Measurements from ENCODE around the gene GAS2.

Gene GAS2

GRCh38 chr11:22681281-22681812 is 14.9 kb downstream of the GAS2 start:
- no peak for DNase-seq (ENCODE audit: low spot score in 2 of 2)
- ATAC-seq (replicated peaks; ENCODE audit: extremely low read depth, poor library complexity, severe bottlenecking) = no peak
- Mint-ChIP-seq H3K36me3 (ENCODE audit: insufficient read depth) (peaks cover 2% of the 10 kb centered on the region), H3K4me3 (no peak overlapping the region), H3K27ac (ENCODE audit: low read depth) (no peak overlapping the region), H3K27me3 (peaks cover 29% of the 10 kb centered on the region), H3K9me3 (no peaks in the 10 kb centered on the region), H3K4me1 (no peaks in the 10 kb centered on the region)

- H3K9me3 Mint-ChIP-seq = no peaks in the 10 kb centered on the region
- DNase-seq (ENCODE audit: low spot score in 2 of 2) (no peak), ATAC-seq (replicated peaks; ENCODE audit: extremely low read depth, poor library complexity, severe bottlenecking) (no peak)
- no peaks in the 10 kb centered on the region for H3K4me1 Mint-ChIP-seq
- no peak overlapping the region for H3K27ac Mint-ChIP-seq (ENCODE audit: low read depth)
- H3K36me3 Mint-ChIP-seq (ENCODE audit: insufficient read depth) = peaks cover 2% of the 10 kb centered on the region
- H3K4me3 Mint-ChIP-seq = no peak overlapping the region
- peaks cover 13% of the 10 kb centered on the region for H3K27me3 Mint-ChIP-seq
Measured at GRCh38 chr11:22684082-22684481, 17.7 kb downstream of the GAS2 start.

GRCh38 chr11:22685111-22685510 is 18.7 kb downstream of the GAS2 start:
- Mint-ChIP-seq H3K27me3 (peaks cover 13% of the 10 kb centered on the region), H3K36me3 (ENCODE audit: insufficient read depth) (peaks cover 2% of the 10 kb centered on the region), H3K4me3 (no peak overlapping the region), H3K27ac (ENCODE audit: low read depth) (no peak overlapping the region), H3K4me1 (no peaks in the 10 kb centered on the region), H3K9me3 (no peaks in the 10 kb centered on the region)
- no peak for ATAC-seq (replicated peaks; ENCODE audit: extremely low read depth, poor library complexity, severe bottlenecking)
- DNase-seq (ENCODE audit: low spot score in 2 of 2) = no peak

- Mint-ChIP-seq H3K27me3 (peaks cover 22% of the 10 kb centered on the region), H3K4me1 (peaks cover 5% of the 10 kb centered on the region), H3K9me3 (no peaks in the 10 kb centered on the region), H3K36me3 (ENCODE audit: insufficient read depth) (peaks cover under 1% of the 10 kb centered on the region), H3K4me3 (no peak overlapping the region), H3K27ac (ENCODE audit: low read depth) (no peak overlapping the region)
- ATAC-seq (replicated peaks; ENCODE audit: extremely low read depth, poor library complexity, severe bottlenecking) = no peak
- DNase-seq (ENCODE audit: low spot score in 2 of 2) = no peak
Measured at GRCh38 chr11:22688914-22689313, 22.5 kb downstream of the GAS2 start.

- ATAC-seq (replicated peaks; ENCODE audit: extremely low read depth, poor library complexity, severe bottlenecking) (no peak), DNase-seq (ENCODE audit: low spot score in 2 of 2) (no peak)
- H3K27ac Mint-ChIP-seq (ENCODE audit: low read depth) = no peak overlapping the region
- H3K4me3 Mint-ChIP-seq = no peak overlapping the region
- no peaks in the 10 kb centered on the region for H3K9me3 Mint-ChIP-seq
- H3K27me3 Mint-ChIP-seq = peaks cover 13% of the 10 kb centered on the region
- H3K4me1 Mint-ChIP-seq = peaks cover 5% of the 10 kb centered on the region
- H3K36me3 Mint-ChIP-seq (ENCODE audit: insufficient read depth) = no peaks in the 10 kb centered on the region
Measured at GRCh38 chr11:22690257-22690656, 23.8 kb downstream of the GAS2 start.

GRCh38 chr11:22690871-22691270 is 24.5 kb downstream of the GAS2 start:
- ATAC-seq (replicated peaks; ENCODE audit: extremely low read depth, poor library complexity, severe bottlenecking) (no peak), DNase-seq (ENCODE audit: low spot score in 2 of 2) (no peak)
- no peaks in the 10 kb centered on the region for H3K9me3 Mint-ChIP-seq
- H3K4me3 Mint-ChIP-seq = peak overlapping the region; percentile 9
- peaks cover 13% of the 10 kb centered on the region for H3K27me3 Mint-ChIP-seq
- peaks cover 5% of the 10 kb centered on the region for H3K4me1 Mint-ChIP-seq
- H3K27ac Mint-ChIP-seq (ENCODE audit: low read depth) = no peak overlapping the region
- H3K36me3 Mint-ChIP-seq (ENCODE audit: insufficient read depth) = no peaks in the 10 kb centered on the region

- no peaks in the 10 kb centered on the region for H3K36me3 Mint-ChIP-seq (ENCODE audit: insufficient read depth)
- ATAC-seq (replicated peaks; ENCODE audit: extremely low read depth, poor library complexity, severe bottlenecking) = no peak
- H3K9me3 Mint-ChIP-seq = no peaks in the 10 kb centered on the region
- H3K4me1 Mint-ChIP-seq = no peaks in the 10 kb centered on the region
- DNase-seq (ENCODE audit: low spot score in 2 of 2) = no peak
- H3K27ac Mint-ChIP-seq (ENCODE audit: low read depth) = no peak overlapping the region
- no peak overlapping the region for H3K4me3 Mint-ChIP-seq
- H3K27me3 Mint-ChIP-seq = peaks cover 17% of the 10 kb centered on the region
Measured at GRCh38 chr11:22699388-22699787, 33.0 kb downstream of the GAS2 start.

- H3K27me3 Mint-ChIP-seq = peaks cover 19% of the 10 kb centered on the region
- ATAC-seq (replicated peaks; ENCODE audit: extremely low read depth, poor library complexity, severe bottlenecking) (no peak), DNase-seq (ENCODE audit: low spot score in 2 of 2) (no peak)
- H3K9me3 Mint-ChIP-seq = peaks cover 6% of the 10 kb centered on the region
- H3K27ac Mint-ChIP-seq (ENCODE audit: low read depth) = no peak overlapping the region
- no peaks in the 10 kb centered on the region for H3K4me1 Mint-ChIP-seq
- H3K36me3 Mint-ChIP-seq (ENCODE audit: insufficient read depth) = no peaks in the 10 kb centered on the region
- no peak overlapping the region for H3K4me3 Mint-ChIP-seq
Measured at GRCh38 chr11:22702031-22702430, 35.6 kb downstream of the GAS2 start.

- Mint-ChIP-seq H3K27ac (ENCODE audit: low read depth) (no peak overlapping the region), H3K4me3 (no peak overlapping the region), H3K9me3 (peaks cover 6% of the 10 kb centered on the region), H3K36me3 (ENCODE audit: insufficient read depth) (no peaks in the 10 kb centered on the region), H3K4me1 (no peaks in the 10 kb centered on the region), H3K27me3 (peaks cover 23% of the 10 kb centered on the region)
- DNase-seq (ENCODE audit: low spot score in 2 of 2) (no peak), ATAC-seq (replicated peaks; ENCODE audit: extremely low read depth, poor library complexity, severe bottlenecking) (no peak)
Measured at GRCh38 chr11:22703040-22703439, 36.6 kb downstream of the GAS2 start.

GRCh38 chr11:22703591-22703990 is 37.2 kb downstream of the GAS2 start:
- Mint-ChIP-seq H3K27ac (ENCODE audit: low read depth) (no peak overlapping the region), H3K4me3 (no peak overlapping the region), H3K27me3 (peaks cover 21% of the 10 kb centered on the region), H3K4me1 (no peaks in the 10 kb centered on the region), H3K9me3 (peaks cover 6% of the 10 kb centered on the region), H3K36me3 (ENCODE audit: insufficient read depth) (no peaks in the 10 kb centered on the region)
- DNase-seq (ENCODE audit: low spot score in 2 of 2) (no peak), ATAC-seq (replicated peaks; ENCODE audit: extremely low read depth, poor library complexity, severe bottlenecking) (no peak)

GRCh38 chr11:22707119-22707899 is 40.9 kb downstream of the GAS2 start:
- Mint-ChIP-seq H3K9me3 (peaks cover 6% of the 10 kb centered on the region), H3K4me1 (no peaks in the 10 kb centered on the region), H3K27me3 (peaks cover 28% of the 10 kb centered on the region), H3K4me3 (no peak overlapping the region), H3K36me3 (ENCODE audit: insufficient read depth) (no peaks in the 10 kb centered on the region), H3K27ac (ENCODE audit: low read depth) (no peak overlapping the region)
- ATAC-seq (replicated peaks; ENCODE audit: extremely low read depth, poor library complexity, severe bottlenecking) (no peak), DNase-seq (ENCODE audit: low spot score in 2 of 2) (no peak)

GRCh38 chr11:22711071-22711770 is 44.8 kb downstream of the GAS2 start:
- H3K9me3 Mint-ChIP-seq = peaks cover under 1% of the 10 kb centered on the region
- ATAC-seq (replicated peaks; ENCODE audit: extremely low read depth, poor library complexity, severe bottlenecking) = no peak
- no peaks in the 10 kb centered on the region for H3K36me3 Mint-ChIP-seq (ENCODE audit: insufficient read depth)
- no peak overlapping the region for H3K4me3 Mint-ChIP-seq
- no peak overlapping the region for H3K27ac Mint-ChIP-seq (ENCODE audit: low read depth)
- no peak for DNase-seq (ENCODE audit: low spot score in 2 of 2)
- peaks cover 41% of the 10 kb centered on the region for H3K27me3 Mint-ChIP-seq
- no peaks in the 10 kb centered on the region for H3K4me1 Mint-ChIP-seq

- no peaks in the 10 kb centered on the region for H3K4me1 Mint-ChIP-seq
- no peaks in the 10 kb centered on the region for H3K36me3 Mint-ChIP-seq (ENCODE audit: insufficient read depth)
- peaks cover 40% of the 10 kb centered on the region for H3K27me3 Mint-ChIP-seq
- H3K4me3 Mint-ChIP-seq = no peak overlapping the region
- no peak overlapping the region for H3K27ac Mint-ChIP-seq (ENCODE audit: low read depth)
- no peak for DNase-seq (ENCODE audit: low spot score in 2 of 2)
- no peaks in the 10 kb centered on the region for H3K9me3 Mint-ChIP-seq
- ATAC-seq (replicated peaks; ENCODE audit: extremely low read depth, poor library complexity, severe bottlenecking) = no peak
Measured at GRCh38 chr11:22711880-22712279, 45.5 kb downstream of the GAS2 start.
